ENCODE results near the gene SLC12A8. TPM values are rescaled to one million over a fixed set of nuclear protein-coding genes. Genes with fewer than 3 reads are reported as not detected.
A peak's percentile ranks its signal among the peaks of the same experiment; 100 is the strongest.

SLC12A8 gene
- total RNA-seq, 3 donors from 2014 or later: 0.48 to 12.5 (median 9.8) TPM

DNA sequence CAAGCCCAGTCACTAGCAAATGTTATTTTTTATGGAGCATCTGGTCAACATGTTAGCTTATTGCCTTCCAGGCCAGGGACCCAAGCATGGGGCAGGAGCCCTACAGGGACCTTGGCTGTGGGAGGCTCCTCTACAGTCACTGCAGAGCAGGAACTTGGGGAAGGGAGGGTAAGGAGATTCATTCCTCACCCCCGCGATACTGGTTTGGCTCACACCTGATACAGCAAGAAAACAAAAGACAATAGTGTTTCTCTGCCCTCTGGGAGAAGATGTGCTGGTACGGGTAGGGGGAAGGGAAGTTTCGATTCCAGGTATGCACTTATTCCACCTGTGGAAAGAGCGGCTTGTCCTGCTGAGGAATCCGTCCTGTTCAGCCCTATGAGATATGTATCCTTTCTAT, 77.6 kb downstream of the SLC12A8 start:
- Histone ChIP-seq H3K36me3 (no peaks in the 10 kb centered on the region), H3K4me3 (no peak overlapping the region), H3K27me3 (no peaks in the 10 kb centered on the region), H3K27ac (peak overlapping the region in 1 of 2 donors; percentile 5), H3K9me3 (no peaks in the 10 kb centered on the region), H3K4me1 (no peaks in the 10 kb centered on the region)
- intact Hi-C loops (cut with DNase I; ENCODE audit: low total_unique reads): no loop called here
- peak in 1 of 2 donors; percentile 41 for DNase-seq (ENCODE audit: low spot score in 2 of 2)
- TF ChIP-seq, protein P1, sequence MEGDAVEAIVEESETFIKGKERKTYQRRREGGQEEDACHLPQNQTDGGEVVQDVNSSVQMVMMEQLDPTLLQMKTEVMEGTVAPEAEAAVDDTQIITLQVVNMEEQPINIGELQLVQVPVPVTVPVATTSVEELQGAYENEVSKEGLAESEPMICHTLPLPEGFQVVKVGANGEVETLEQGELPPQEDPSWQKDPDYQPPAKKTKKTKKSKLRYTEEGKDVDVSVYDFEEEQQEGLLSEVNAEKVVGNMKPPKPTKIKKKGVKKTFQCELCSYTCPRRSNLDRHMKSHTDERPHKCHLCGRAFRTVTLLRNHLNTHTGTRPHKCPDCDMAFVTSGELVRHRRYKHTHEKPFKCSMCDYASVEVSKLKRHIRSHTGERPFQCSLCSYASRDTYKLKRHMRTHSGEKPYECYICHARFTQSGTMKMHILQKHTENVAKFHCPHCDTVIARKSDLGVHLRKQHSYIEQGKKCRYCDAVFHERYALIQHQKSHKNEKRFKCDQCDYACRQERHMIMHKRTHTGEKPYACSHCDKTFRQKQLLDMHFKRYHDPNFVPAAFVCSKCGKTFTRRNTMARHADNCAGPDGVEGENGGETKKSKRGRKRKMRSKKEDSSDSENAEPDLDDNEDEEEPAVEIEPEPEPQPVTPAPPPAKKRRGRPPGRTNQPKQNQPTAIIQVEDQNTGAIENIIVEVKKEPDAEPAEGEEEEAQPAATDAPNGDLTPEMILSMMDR (IDR thresholded peaks at IDR 0.05): no peak
- TF ChIP-seq POLR2A (IDR thresholded peaks at IDR 0.05): no peak

DNA sequence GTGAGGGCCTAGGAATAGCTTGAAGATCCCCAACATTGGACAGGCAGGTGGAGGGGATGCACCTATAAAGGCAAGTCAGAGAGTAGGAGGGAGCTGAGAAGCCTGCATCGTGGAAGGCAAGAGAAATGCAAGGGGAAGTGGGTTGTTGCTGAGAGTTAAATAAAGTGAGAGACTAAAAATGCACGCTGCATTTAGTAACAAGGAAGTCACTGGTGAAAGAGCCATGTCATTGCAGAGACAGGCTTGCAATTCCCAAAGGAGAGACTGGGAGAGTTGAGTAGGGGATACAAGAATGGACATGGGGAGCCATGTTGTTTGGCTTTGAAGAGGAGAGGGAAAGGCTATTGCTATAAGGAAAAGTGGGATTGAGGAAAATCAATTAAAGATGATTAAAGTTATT, 79.7 kb downstream of the SLC12A8 start:
- Histone ChIP-seq H3K4me3 (no peak overlapping the region), H3K4me1 (no peaks in the 10 kb centered on the region), H3K36me3 (no peaks in the 10 kb centered on the region), H3K27me3 (no peaks in the 10 kb centered on the region), H3K27ac (no peak overlapping the region), H3K9me3 (no peaks in the 10 kb centered on the region)
- no peak for DNase-seq (ENCODE audit: low spot score in 2 of 2)
- TF ChIP-seq POLR2A (IDR thresholded peaks at IDR 0.05): no peak
- TF ChIP-seq, protein P1 (IDR thresholded peaks at IDR 0.05): no peak
- no peak for TF ChIP-seq POLR2AphosphoS5 (IDR thresholded peaks at IDR 0.05)
- intact Hi-C loops (cut with DNase I; ENCODE audit: low total_unique reads): no loop called here

DNA sequence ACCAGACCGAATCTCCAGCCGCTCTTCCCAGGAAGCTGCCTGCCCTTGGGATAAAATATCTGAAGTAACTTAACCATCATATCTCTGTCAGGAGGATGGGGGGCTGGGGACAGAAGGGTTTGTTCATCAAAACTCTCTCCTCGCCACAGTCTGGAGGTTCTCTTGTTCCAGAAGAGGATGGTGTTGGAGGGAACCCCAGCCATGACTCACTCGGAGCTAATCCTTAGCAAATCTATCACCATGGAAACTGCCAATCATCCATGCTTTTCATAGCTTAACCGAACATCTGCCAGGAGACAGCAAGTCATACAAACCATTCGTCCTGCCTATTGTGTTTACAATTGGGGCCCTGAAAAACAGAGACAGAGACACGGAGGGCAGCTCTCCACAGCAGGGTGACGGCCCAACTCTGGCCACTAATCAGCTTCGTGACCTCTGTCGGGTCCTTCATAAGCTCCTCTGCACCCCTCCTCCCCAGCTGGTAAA, 83.0 kb downstream of the SLC12A8 start:
- Histone ChIP-seq H3K9me3 (no peaks in the 10 kb centered on the region), H3K27ac (peak overlapping the region in 1 of 2 donors; percentile 89), H3K27me3 (no peaks in the 10 kb centered on the region), H3K36me3 (no peaks in the 10 kb centered on the region), H3K4me3 (no peak overlapping the region), H3K4me1 (no peaks in the 10 kb centered on the region)
- DNase-seq (ENCODE audit: low spot score in 2 of 2): no peak
- intact Hi-C loops (cut with DNase I; ENCODE audit: low total_unique reads): no loop called here
- TF ChIP-seq, protein P1 (IDR thresholded peaks at IDR 0.05): no peak
- TF ChIP-seq POLR2AphosphoS5 (IDR thresholded peaks at IDR 0.05): no peak

DNA sequence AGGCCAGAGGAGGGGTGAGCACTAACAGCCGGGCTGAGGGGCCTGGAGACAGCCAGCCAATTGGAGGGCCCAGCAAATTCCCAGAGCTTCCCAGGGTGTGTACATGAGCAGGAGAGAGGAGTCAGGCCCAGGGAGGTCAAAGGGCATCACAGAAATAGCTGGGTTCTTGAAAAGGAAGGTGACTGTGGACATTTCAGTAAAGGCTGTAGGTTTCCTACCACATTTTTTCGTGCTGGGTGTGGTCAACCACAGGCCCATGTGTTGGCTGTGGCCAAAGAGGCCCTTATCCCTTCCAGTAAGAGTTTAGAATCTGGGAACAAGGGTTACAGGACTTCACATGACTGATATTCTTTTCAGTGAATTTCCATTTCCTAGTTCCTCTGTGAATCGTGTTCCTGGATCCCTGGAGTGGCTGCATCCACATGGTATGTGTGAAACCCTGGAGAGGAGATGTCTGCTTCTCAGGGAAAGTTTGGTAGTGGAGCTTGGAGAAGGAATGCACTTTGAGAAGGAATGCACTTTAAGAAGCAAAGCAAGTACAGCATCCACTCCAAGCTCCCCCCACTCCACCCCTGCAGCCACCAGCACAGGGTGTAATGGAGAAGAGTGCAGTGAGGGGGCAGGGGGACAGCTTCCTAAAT, 83.6 kb downstream of the SLC12A8 start:
- TF ChIP-seq POLR2AphosphoS5 (IDR thresholded peaks at IDR 0.05): no peak
- no peak for TF ChIP-seq POLR2A (IDR thresholded peaks at IDR 0.05)
- TF ChIP-seq, protein P1 (IDR thresholded peaks at IDR 0.05): no peak
- H3K9me3 ChIP-seq: no peaks in the 10 kb centered on the region
- H3K27ac ChIP-seq: peak overlapping the region; percentile 38 to 89
- DNase-seq (ENCODE audit: low spot score in 2 of 2): no peak
- no peaks in the 10 kb centered on the region for H3K27me3 ChIP-seq
- intact Hi-C loops (cut with DNase I; ENCODE audit: low total_unique reads): no loop called here
- H3K4me1 ChIP-seq: no peaks in the 10 kb centered on the region
- no peaks in the 10 kb centered on the region for H3K36me3 ChIP-seq
- no peak overlapping the region for H3K4me3 ChIP-seq

DNA sequence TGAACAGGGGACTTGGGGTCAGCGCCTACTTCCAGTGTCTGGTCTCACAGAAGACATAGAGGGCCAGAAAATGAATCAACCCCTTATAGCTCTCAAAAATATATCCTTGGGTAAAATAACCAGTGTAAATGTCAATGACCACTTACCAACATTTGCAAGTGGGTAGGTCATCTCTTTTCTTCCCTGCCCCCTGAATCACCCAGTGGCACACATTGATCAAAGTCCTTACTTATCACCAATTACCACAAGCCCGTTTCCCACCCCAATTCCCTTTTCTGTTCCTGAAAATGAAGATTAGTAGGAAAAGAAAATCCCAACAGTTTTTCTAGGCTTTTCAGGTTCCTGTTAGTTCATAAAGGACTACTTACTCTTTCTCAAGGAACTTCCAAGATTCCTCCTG, 86.2 kb downstream of the SLC12A8 start:
- no peaks in the 10 kb centered on the region for H3K9me3 ChIP-seq
- DNase-seq (ENCODE audit: low spot score in 2 of 2): no peak
- no peak overlapping the region for H3K4me3 ChIP-seq
- no peaks in the 10 kb centered on the region for H3K4me1 ChIP-seq
- H3K27me3 ChIP-seq: no peaks in the 10 kb centered on the region
- H3K36me3 ChIP-seq: no peaks in the 10 kb centered on the region
- intact Hi-C loops (cut with DNase I; ENCODE audit: low total_unique reads): no loop called here
- peak overlapping the region; percentile 11 to 20 for H3K27ac ChIP-seq
- TF ChIP-seq, protein P1 (IDR thresholded peaks at IDR 0.05): no peak
- TF ChIP-seq POLR2A (IDR thresholded peaks at IDR 0.05) (no peak), POLR2AphosphoS5 (IDR thresholded peaks at IDR 0.05) (no peak)
